Stimulated activated CD4-positive, alpha-beta T cell treated with anti-CD3 and anti-CD28 coated beads, Interleukin-1b, Interleukin-23, amount 100 ng/mL, for 1 hour (primary cell): Measurements from ENCODE around the gene GPR39.

Experiments
- DNase-seq, 2 donors: peaks; one replicate each; pipeline ENCODE4 v3.0.0-alpha.2; 2020; ENCODE audit warnings: low read depth in 2 of 2

Gene GPR39

GRCh38 chr2:132599556-132599955 lies 183.0 kb downstream of the GPR39 start:
- no peak for DNase-seq

- DNase-seq, result no peak
Measured at GRCh38 chr2:132604561-132604960, 188.0 kb downstream of the GPR39 start.

- DNase-seq, result no peak
Measured at GRCh38 chr2:132605236-132606180, 188.9 kb downstream of the GPR39 start.

- DNase-seq, result no peak
Measured at GRCh38 chr2:132606649-132607048, 190.0 kb downstream of the GPR39 start.

GRCh38 chr2:132607426-132608090 lies 191.0 kb downstream of the GPR39 start:
- DNase-seq, result no peak

GRCh38 chr2:132608311-132608710 lies 191.7 kb downstream of the GPR39 start:
- DNase-seq, result no peak

GRCh38 chr2:132609101-132609890 lies 192.7 kb downstream of the GPR39 start:
- no peak for DNase-seq

GRCh38 chr2:132611719-132612118 lies 195.1 kb downstream of the GPR39 start:
- no peak for DNase-seq

- no peak for DNase-seq
Measured at GRCh38 chr2:132615329-132616085, 198.9 kb downstream of the GPR39 start.

- no peak for DNase-seq
Measured at GRCh38 chr2:132617989-132618388, 201.4 kb downstream of the GPR39 start.

GRCh38 chr2:132618734-132619133 lies 202.1 kb downstream of the GPR39 start:
- no peak for DNase-seq

- no peak for DNase-seq
Measured at GRCh38 chr2:132620115-132620514, 203.5 kb downstream of the GPR39 start.

- DNase-seq, result no peak
Measured at GRCh38 chr2:132621131-132621875, 204.7 kb downstream of the GPR39 start.

- DNase-seq, result no peak
Measured at GRCh38 chr2:132623096-132623839, 206.7 kb downstream of the GPR39 start.

GRCh38 chr2:132627536-132627935 lies 210.9 kb downstream of the GPR39 start:
- DNase-seq, result no peak

GRCh38 chr2:132632000-132632649 lies 215.5 kb downstream of the GPR39 start:
- no peak for DNase-seq

- no peak for DNase-seq
Measured at GRCh38 chr2:132633635-132634034, 217.0 kb downstream of the GPR39 start.

- DNase-seq, result no peak
Measured at GRCh38 chr2:132636346-132636745, 219.7 kb downstream of the GPR39 start.

- no peak for DNase-seq
Measured at GRCh38 chr2:132638313-132639040, 221.9 kb downstream of the GPR39 start.
